ENCODE results near the gene SOX9. TPM values are rescaled to one million over a fixed set of nuclear protein-coding genes. Genes with fewer than 3 reads are reported as not detected.

SOX9 gene
- total RNA-seq = 1.3 and 1.7 TPM in 2 replicates

DNA sequence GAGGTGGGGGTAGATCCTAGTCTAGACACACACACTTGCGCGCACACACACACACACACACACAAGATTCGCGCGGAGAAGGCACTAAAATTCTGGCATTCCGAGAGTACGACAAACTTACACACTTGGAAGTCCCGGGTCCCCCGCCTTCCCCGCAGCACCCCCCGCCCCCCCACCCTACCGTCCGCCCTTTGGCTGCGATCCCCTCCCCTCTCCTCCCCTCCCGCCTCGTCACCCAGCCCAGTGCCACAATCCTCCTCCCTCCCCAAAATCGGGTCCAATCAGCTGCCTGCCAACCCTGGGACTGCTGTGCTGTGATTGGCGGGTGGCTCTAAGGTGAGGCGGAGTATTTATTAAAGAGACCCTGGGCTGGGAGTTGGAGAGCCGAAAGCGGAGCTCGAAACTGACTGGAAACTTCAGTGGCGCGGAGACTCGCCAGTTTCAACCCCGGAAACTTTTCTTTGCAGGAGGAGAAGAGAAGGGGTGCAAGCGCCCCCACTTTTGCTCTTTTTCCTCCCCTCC is at the start of gene SOX9:
Gene SOX9, plus strand, starts transcription at position 379 of the 522 bp plus-strand sequence. CDS start 372 bp downstream, outside the sequence.
- DNase-seq (ENCODE audit: low read depth) = peak; percentile 91
- peak within 1 kb of the TSS; percentile 83 for H3K4me3 ChIP-seq (ENCODE audit: low read depth, low read length)
- TF ChIP-seq, protein P1, sequence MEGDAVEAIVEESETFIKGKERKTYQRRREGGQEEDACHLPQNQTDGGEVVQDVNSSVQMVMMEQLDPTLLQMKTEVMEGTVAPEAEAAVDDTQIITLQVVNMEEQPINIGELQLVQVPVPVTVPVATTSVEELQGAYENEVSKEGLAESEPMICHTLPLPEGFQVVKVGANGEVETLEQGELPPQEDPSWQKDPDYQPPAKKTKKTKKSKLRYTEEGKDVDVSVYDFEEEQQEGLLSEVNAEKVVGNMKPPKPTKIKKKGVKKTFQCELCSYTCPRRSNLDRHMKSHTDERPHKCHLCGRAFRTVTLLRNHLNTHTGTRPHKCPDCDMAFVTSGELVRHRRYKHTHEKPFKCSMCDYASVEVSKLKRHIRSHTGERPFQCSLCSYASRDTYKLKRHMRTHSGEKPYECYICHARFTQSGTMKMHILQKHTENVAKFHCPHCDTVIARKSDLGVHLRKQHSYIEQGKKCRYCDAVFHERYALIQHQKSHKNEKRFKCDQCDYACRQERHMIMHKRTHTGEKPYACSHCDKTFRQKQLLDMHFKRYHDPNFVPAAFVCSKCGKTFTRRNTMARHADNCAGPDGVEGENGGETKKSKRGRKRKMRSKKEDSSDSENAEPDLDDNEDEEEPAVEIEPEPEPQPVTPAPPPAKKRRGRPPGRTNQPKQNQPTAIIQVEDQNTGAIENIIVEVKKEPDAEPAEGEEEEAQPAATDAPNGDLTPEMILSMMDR (IDR thresholded peaks at IDR 0.05; ENCODE audit: insufficient read depth, low read depth, low read length) = no peak

DNA sequence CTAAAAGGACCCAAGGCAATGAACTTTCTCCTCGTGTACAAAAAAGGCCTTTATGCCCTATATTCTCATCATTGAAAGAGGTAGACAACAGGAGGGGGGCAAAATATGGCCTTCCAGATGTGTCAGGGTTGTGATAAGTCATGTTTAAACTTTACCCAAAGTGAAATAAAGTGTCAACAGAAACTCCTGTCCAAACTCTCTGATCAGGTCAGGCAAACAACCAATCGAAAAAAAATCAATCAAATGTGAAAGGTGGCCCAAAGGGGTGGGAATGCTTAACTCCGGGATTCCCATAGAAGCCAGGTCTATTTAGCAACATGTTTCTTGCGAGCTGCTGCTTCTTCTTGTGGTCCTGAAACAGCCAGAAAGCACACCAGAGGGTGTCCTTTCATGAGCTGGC is 49.5 kb upstream of the SOX9 start:
- H3K4me3 ChIP-seq (ENCODE audit: low read depth, low read length) = no peak overlapping the region
- TF ChIP-seq, protein P1 (IDR thresholded peaks at IDR 0.05; ENCODE audit: insufficient read depth, low read depth, low read length) = no peak
- DNase-seq (ENCODE audit: low read depth) = no peak

DNA sequence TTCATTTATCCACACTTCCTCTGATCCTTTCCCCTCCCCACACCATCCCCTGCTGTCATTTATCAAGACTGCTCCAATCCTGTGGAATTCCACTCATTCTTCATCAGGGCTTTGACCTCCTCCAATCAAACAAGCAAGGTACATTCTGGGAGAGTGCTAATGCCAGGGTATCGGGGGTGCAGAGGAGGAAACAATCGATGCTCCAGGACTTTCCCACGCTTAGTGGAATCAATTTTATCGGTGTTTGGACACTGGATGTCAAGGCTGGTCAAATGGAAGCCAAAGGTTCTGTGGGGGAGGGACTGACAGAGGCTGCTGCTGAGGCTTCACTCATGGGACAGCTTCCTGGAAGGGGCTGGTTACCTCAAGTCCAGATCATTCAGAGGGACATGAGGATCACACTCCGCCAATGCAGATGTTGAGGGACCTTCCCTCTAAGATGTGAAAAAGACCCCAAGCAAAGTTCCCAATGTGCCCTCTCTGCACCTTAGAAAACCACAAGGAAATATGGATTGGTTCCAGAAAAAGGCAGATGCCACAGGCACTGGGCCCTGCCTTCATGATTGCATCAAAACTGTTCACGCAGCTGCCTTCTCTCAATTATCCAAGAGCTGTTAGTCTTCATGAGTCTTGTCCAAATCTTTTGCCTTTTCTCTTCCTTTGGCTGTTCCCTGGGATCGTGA is 44.7 kb upstream of the SOX9 start:
- DNase-seq (ENCODE audit: low read depth) = no peak
- H3K4me3 ChIP-seq (ENCODE audit: low read depth, low read length) = no peak overlapping the region
- TF ChIP-seq, protein P1 (IDR thresholded peaks at IDR 0.05; ENCODE audit: insufficient read depth, low read depth, low read length) = no peak

DNA sequence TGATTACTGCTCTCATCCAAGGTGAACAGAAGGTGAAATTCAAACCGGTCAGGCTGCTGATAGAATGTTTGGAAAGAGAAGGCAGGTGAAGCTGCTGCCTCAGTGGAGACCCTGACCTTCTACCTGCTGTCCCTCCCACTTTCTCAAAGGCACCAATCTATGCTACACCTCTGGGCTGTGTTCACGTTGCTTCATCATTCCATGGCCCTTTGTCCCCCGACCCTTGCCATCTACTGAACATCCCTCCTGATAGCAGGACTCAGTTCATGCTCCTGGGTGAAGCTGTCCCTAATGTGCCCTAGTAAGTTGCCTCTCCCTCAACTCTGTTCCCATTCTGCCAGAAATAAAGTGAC is 44.2 kb upstream of the SOX9 start:
- DNase-seq (ENCODE audit: low read depth) = no peak
- TF ChIP-seq, protein P1 (IDR thresholded peaks at IDR 0.05; ENCODE audit: insufficient read depth, low read depth, low read length) = no peak
- H3K4me3 ChIP-seq (ENCODE audit: low read depth, low read length) = no peak overlapping the region

- H3K4me3 ChIP-seq (ENCODE audit: low read depth, low read length) = no peak overlapping the region
- DNase-seq (ENCODE audit: low read depth) = no peak
- TF ChIP-seq, protein P1 (IDR thresholded peaks at IDR 0.05; ENCODE audit: insufficient read depth, low read depth, low read length) = no peak
Observed at GRCh38 chr17:72077326-72077960, 43.4 kb upstream of the SOX9 start.

- TF ChIP-seq, protein P1 (IDR thresholded peaks at IDR 0.05; ENCODE audit: insufficient read depth, low read depth, low read length) = no peak
- DNase-seq (ENCODE audit: low read depth) = no peak
- H3K4me3 ChIP-seq (ENCODE audit: low read depth, low read length) = no peak overlapping the region
Observed at GRCh38 chr17:72079700-72080099, 41.1 kb upstream of the SOX9 start.

Data from fibroblast of villous mesenchyme (primary cell).